Endodermal cell (in vitro differentiated cells): ENCODE data around the gene RTP2. TPM values are rescaled to one million over a fixed set of nuclear protein-coding genes. Genes with fewer than 3 reads are reported as not detected.

Experiments used
- DNase-seq: peaks from one replicate; pipeline ENCODE4 v3.0.0-alpha.2; 2017
- H3K27ac ChIP-seq: 2 replicates; pipeline ENCODE4 v1.5.1; 2013; ENCODE audit warnings: mild to moderate bottlenecking, low read depth, low read length, moderate library complexity
- H3K27me3 ChIP-seq: 2 replicates; pipeline ENCODE4 v1.6.1; 2013; ENCODE audit warnings: mild to moderate bottlenecking, low read length, moderate library complexity; ENCODE audit not compliant: insufficient read depth, control insufficient read depth, poor library complexity, severe bottlenecking
- H3K36me3 ChIP-seq: 2 replicates; pipeline ENCODE4 v1.7.0; 2013; ENCODE audit warnings: mild to moderate bottlenecking, low read length, moderate library complexity; ENCODE audit not compliant: control insufficient read depth, insufficient read depth
- H3K4me1 ChIP-seq: one replicate; pipeline ENCODE4 v1.7.0; 2013; ENCODE audit warnings: low read length; ENCODE audit not compliant: control insufficient read depth, insufficient read depth
- H3K4me3 ChIP-seq: 2 replicates; pipeline ENCODE4 v1.5.1; 2013; ENCODE audit warnings: mild to moderate bottlenecking, low read length, moderate library complexity
- H3K9ac ChIP-seq: 2 replicates; pipeline ENCODE4 v1.6.1; 2013; ENCODE audit warnings: mild to moderate bottlenecking, low read length, moderate library complexity; ENCODE audit not compliant: poor library complexity, severe bottlenecking; ENCODE audit errors: extremely low read depth
- H3K9me3 ChIP-seq: 2 replicates; pipeline ENCODE4 v1.6.1; 2013; ENCODE audit warnings: mild to moderate bottlenecking, low read length, moderate library complexity; ENCODE audit not compliant: control insufficient read depth
- H3K27ac Mint-ChIP-seq: 2 replicates; pipeline ENCODE4 v1.8.0; 2020; ENCODE audit warnings: mixed read lengths
- H3K27me3 Mint-ChIP-seq: 2 replicates; pipeline ENCODE4 v1.8.0; 2021; ENCODE audit warnings: mild to moderate bottlenecking, mixed read lengths; ENCODE audit not compliant: insufficient read depth
- H3K36me3 Mint-ChIP-seq: 2 replicates; pipeline ENCODE4 v1.8.0; 2020; ENCODE audit warnings: low read depth, mixed read lengths
- H3K4me1 Mint-ChIP-seq: 2 replicates; pipeline ENCODE4 v1.8.0; 2020; ENCODE audit warnings: mixed read lengths
- H3K4me3 Mint-ChIP-seq: 2 replicates; pipeline ENCODE4 v1.8.0; 2020; ENCODE audit warnings: mild to moderate bottlenecking, moderate library complexity, mixed read lengths
- H3K9me3 Mint-ChIP-seq: 2 replicates; pipeline ENCODE4 v1.8.0; 2020; ENCODE audit warnings: mild to moderate bottlenecking, mixed read lengths
- WGBS, 2 experiments: methylation state at CpG; one replicate each; pipeline versions ENCODE4 v1.1.5 to v1.1.7; 2013; ENCODE audit warnings: missing lambda C conversion rate in 2 of 2, mixed read lengths in 1 of 2; ENCODE audit not compliant: insufficient coverage in 1 of 2, insufficient read length in 1 of 2; 5-methylcytosine and 5-hydroxymethylcytosine counted together
- total RNA-seq, 2 donors: library from RNA; stranded (reverse); fragmentation: NEBNext Ultra II Directional in 1 of 2; extraction: Animal tissue kit (Norgen Biotek cat#: 25700) in 1 of 2; gene quantifications; 2 replicates in 1 of 2; 3 replicates in 1 of 2; pipeline ENCODE4 v1.2.1, GENCODE V29; 2021
- TF ChIP-seq, protein P1 (sequence below): fragments of 200-600 bp; sonication (generic); conservative IDR thresholded peaks from 2 replicates; pipeline ENCODE4 v1.5.0; 2021; ENCODE audit warnings: antibody characterized with exemption, mild to moderate bottlenecking

Gene RTP2
- total RNA-seq, 2 donors from 2014 or later, result not detected

DNA sequence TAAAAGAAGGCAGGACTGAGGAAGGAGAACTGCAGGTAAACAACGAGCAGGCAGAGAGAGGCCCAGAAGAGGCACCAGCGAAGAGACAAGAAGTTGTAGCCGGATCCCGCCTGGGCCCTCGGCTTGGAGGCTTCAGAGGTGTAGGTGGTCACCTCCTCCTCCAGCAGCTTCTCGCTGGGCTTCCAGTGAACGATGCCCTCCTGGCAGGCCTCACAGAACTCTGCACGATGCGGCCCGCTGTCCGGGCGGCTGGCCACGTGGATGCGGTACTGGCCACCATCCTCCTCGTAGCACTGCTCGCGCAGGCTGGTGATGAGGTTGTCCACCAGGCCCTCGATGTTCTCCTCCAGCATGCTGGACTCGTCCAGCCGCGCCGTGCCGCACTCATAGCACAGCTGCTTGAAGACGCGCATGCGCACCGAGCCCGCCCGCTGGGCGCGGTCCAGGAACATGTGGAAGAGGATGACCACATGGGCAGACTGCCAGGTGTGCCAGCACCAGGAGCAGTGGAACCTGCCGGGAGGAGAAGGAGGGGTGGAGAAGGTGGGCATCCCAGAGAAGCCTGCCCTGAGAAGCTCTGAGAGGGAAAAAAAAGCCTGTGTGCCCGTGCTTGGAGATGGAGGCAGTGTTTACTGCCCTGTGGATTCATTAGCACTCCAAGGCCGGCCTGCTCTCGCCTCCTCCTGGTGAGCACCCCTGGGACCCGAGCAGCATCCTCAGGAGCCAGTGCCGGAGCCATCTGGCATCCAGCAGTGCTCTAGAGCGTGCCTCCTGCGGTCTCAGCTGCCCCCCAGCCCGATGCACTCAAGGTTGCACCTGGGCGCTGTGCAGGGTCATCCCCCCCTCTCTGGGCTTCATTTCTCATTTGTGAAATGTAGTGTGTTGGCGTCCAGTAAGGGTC, 3.6 kb downstream of the RTP2 start:
- 93% methylated on average over 9 to 36 of the region's 42 CpGs for WGBS, 2 experiments
- Mint-ChIP-seq H3K27me3 (peaks cover 10% of the 10 kb centered on the region), H3K9me3 (no peaks in the 10 kb centered on the region), H3K27ac (no peak overlapping the region), H3K4me3 (no peak overlapping the region), H3K36me3 (no peaks in the 10 kb centered on the region), H3K4me1 (no peaks in the 10 kb centered on the region)
- Histone ChIP-seq H3K4me3 (no peak overlapping the region), H3K9me3 (no peaks in the 10 kb centered on the region), H3K36me3 (no peaks in the 10 kb centered on the region), H3K9ac (no peak overlapping the region), H3K27me3 (peaks cover 6% of the 10 kb centered on the region), H3K4me1 (no peaks in the 10 kb centered on the region), H3K27ac (no peak overlapping the region)
- TF ChIP-seq, protein P1, sequence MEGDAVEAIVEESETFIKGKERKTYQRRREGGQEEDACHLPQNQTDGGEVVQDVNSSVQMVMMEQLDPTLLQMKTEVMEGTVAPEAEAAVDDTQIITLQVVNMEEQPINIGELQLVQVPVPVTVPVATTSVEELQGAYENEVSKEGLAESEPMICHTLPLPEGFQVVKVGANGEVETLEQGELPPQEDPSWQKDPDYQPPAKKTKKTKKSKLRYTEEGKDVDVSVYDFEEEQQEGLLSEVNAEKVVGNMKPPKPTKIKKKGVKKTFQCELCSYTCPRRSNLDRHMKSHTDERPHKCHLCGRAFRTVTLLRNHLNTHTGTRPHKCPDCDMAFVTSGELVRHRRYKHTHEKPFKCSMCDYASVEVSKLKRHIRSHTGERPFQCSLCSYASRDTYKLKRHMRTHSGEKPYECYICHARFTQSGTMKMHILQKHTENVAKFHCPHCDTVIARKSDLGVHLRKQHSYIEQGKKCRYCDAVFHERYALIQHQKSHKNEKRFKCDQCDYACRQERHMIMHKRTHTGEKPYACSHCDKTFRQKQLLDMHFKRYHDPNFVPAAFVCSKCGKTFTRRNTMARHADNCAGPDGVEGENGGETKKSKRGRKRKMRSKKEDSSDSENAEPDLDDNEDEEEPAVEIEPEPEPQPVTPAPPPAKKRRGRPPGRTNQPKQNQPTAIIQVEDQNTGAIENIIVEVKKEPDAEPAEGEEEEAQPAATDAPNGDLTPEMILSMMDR, result no peak
- no peak for DNase-seq

DNA sequence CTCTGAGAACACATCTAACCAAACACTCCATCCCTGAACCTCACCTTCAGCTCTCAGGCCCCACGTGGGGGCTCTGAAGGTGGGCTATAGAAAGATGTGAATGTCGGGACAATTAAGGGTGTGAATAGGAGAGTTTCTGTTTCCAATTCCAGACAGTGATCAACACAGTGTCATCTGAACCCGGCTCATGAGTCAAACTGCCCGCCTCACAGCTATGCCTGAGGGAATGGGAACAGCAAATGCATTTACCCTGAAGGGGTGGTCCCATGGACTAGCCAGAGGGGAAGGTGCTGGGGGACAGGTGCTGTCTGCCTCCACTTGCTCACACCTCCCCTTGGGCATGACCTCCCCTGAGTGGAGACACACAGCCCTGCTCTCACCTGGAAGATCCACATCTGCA, 6.3 kb downstream of the RTP2 start:
- Histone ChIP-seq H3K4me3 (no peak overlapping the region), H3K36me3 (no peaks in the 10 kb centered on the region), H3K9ac (no peak overlapping the region), H3K27me3 (no peaks in the 10 kb centered on the region), H3K9me3 (no peaks in the 10 kb centered on the region), H3K4me1 (no peaks in the 10 kb centered on the region), H3K27ac (no peak overlapping the region)
- Mint-ChIP-seq H3K9me3 (no peaks in the 10 kb centered on the region), H3K36me3 (no peaks in the 10 kb centered on the region), H3K27ac (no peak overlapping the region), H3K4me1 (no peaks in the 10 kb centered on the region), H3K4me3 (no peak overlapping the region), H3K27me3 (peaks cover 4% of the 10 kb centered on the region)
- TF ChIP-seq, protein P1, result no peak
- 62 to 67% methylated on average over 3 to 4 of the region's 4 CpGs for WGBS, 2 experiments
- no peak for DNase-seq

DNA sequence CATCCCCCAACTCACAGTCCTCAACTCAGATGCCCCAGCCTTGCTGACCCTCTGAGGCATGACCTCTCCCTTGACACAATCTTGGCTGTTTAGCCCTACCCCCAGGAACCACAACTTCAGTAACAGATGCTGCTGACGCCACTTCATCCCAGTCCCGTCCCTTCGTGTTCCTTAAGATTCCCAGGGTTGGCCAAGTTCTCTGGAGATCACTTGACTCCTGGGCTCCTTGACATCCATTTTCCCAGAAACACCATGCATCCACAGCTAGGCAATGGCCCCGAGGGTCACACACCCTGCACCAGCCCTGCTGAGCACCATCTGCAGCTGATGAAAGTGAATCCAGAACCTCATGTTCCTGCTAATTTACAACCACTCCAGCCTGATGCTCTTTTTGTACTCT, 6.9 kb downstream of the RTP2 start:
- Histone ChIP-seq H3K27me3 (no peaks in the 10 kb centered on the region), H3K9ac (no peak overlapping the region), H3K4me1 (no peaks in the 10 kb centered on the region), H3K27ac (no peak overlapping the region), H3K9me3 (no peaks in the 10 kb centered on the region), H3K36me3 (no peaks in the 10 kb centered on the region), H3K4me3 (no peak overlapping the region)
- no peaks in the 10 kb centered on the region for H3K9me3 Mint-ChIP-seq
- H3K4me1 Mint-ChIP-seq, result no peaks in the 10 kb centered on the region
- H3K27me3 Mint-ChIP-seq, result peaks cover 4% of the 10 kb centered on the region
- H3K27ac Mint-ChIP-seq, result no peak overlapping the region
- TF ChIP-seq, protein P1, result no peak
- WGBS, 2 experiments, result 91 to 98% methylated on average over 4 of the region's 4 CpGs
- DNase-seq, result no peak
- no peaks in the 10 kb centered on the region for H3K36me3 Mint-ChIP-seq
- no peak overlapping the region for H3K4me3 Mint-ChIP-seq
